Measurements from ENCODE around the gene MARCHF2.

The MARCHF2 gene

DNA sequence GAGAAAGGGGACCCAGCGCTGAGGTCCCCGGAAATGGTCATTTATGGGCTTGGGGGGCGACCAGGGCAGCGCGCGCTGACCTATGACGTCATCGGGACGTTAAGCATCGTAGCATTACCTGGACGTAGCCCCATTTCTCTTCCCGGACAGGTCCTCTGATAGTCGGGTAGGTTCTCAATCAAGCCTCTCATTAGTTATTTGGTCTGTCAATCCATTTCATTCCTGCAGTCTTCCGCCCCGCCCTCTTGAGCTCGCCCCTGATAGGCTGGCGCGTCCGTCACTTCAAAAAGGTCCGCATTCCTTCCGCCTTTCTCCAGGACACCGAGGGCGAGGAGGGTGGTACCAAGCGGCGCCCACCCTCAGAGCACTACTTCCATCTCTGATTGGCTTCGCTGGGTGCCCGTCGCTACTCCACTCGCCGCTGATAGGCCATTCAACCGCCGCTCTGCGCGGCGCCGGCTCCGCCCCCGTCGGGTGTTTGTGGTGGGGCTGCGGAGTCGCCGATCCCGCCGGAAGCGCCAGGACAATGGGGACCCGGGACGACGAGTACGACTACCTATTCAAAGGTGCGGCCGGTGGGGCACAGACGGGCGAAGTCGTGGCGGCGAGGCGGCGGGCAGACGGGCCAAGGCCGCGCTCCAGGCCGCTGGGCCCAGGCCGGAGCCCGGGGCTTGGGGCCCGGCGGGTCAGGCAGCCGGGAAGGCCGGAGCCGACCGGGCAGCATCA is 23.1 kb upstream of the MARCHF2 start, which contains the start of gene RAB11B (continued):
- TF ChIP-seq ELK4 (IDR thresholded peaks at IDR 0.05; ENCODE audit: borderline replicate concordance, low read depth, low read length) = peak; percentile 98
- TF ChIP-seq REPIN1 (tag by site-specific recombination; IDR thresholded peaks at IDR 0.05; ENCODE audit: low read depth) = no peak
- TF ChIP-seq BCL11A (tag by site-specific recombination; IDR thresholded peaks at IDR 0.05; ENCODE audit: low read depth) = peak; percentile 99
- TF ChIP-seq GLIS1 (tag by site-specific recombination; IDR thresholded peaks at IDR 0.05) = peak; percentile 71
- no peak for TF ChIP-seq ZNF121 (tag by site-specific recombination; IDR thresholded peaks at IDR 0.05)
- TF ChIP-seq ZNF488 (tag by site-specific recombination; IDR thresholded peaks at IDR 0.05) = no peak
- TF ChIP-seq PRDM10 (tag by site-specific recombination; IDR thresholded peaks at IDR 0.05) = peak; percentile 66
- no peak for TF ChIP-seq ZNF148 (tag by site-specific recombination; IDR thresholded peaks at IDR 0.05; ENCODE audit: borderline replicate concordance)
- no peak for TF ChIP-seq ZNF138 (tag by site-specific recombination; IDR thresholded peaks at IDR 0.05; ENCODE audit: borderline replicate concordance)

GRCh38 chr19:8390617-8390981 is 22.5 kb upstream of the MARCHF2 start:
- ChIA-PET CTCF (interaction anchor here (0.6 to 6.5 kb wide), 2 partner anchors 37 to 128 kb away, joined by 3 to 57 read pairs; no protein-coding TSS in a partner anchor), POLR2A (interaction anchor here (0.6 to 1.9 kb wide), 21 partner anchors 10 to 1291 kb away, joined by 3 to 24 read pairs (median 5); partner anchors contain the start of genes ANGPTL4, HNRNPM, MARCHF2 and NDUFA7)
- peaks cover 3% of the 10 kb centered on the region; the same call in 1 of the 2 replicates for H3K4me1 ChIP-seq (ENCODE audit: control insufficient read depth, insufficient read depth, low read length)
- TF ChIP-seq SP3 (tag by site-specific recombination; IDR thresholded peaks at IDR 0.05) (peak; percentile 76), TSHZ1 (tag by site-specific recombination; IDR thresholded peaks at IDR 0.05; ENCODE audit: borderline replicate concordance) (no peak), ZNF830 (tag by site-specific recombination; IDR thresholded peaks at IDR 0.05; ENCODE audit: low read depth) (no peak), ZNF146 (tag by site-specific recombination; IDR thresholded peaks at IDR 0.05) (no peak), KLF9 (tag by site-specific recombination; IDR thresholded peaks at IDR 0.05; ENCODE audit: low read depth) (peak; percentile 94), KLF8 (tag by site-specific recombination; IDR thresholded peaks at IDR 0.05) (peak; percentile 88), BCL11B (tag by site-specific recombination; IDR thresholded peaks at IDR 0.05; ENCODE audit: low read depth) (no peak), REPIN1 (tag by site-specific recombination; IDR thresholded peaks at IDR 0.05; ENCODE audit: low read depth) (no peak), ZNF837 (tag by site-specific recombination; IDR thresholded peaks at IDR 0.05) (no peak), KLF16 (tag by site-specific recombination; IDR thresholded peaks at IDR 0.05) (peak; percentile 57; the same call in 1 of the 2 replicates), SP2 (tag by site-specific recombination; IDR thresholded peaks at IDR 0.05) (peak; percentile 90)
- TF ChIP-seq, protein P1, sequence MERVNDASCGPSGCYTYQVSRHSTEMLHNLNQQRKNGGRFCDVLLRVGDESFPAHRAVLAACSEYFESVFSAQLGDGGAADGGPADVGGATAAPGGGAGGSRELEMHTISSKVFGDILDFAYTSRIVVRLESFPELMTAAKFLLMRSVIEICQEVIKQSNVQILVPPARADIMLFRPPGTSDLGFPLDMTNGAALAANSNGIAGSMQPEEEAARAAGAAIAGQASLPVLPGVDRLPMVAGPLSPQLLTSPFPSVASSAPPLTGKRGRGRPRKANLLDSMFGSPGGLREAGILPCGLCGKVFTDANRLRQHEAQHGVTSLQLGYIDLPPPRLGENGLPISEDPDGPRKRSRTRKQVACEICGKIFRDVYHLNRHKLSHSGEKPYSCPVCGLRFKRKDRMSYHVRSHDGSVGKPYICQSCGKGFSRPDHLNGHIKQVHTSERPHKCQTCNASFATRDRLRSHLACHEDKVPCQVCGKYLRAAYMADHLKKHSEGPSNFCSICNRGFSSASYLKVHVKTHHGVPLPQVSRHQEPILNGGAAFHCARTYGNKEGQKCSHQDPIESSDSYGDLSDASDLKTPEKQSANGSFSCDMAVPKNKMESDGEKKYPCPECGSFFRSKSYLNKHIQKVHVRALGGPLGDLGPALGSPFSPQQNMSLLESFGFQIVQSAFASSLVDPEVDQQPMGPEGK (tag by site-specific recombination; IDR thresholded peaks at IDR 0.05) = peak; percentile 28; the same call in 1 of the 2 replicates
- H3K36me3 ChIP-seq (ENCODE audit: control insufficient read depth in 2 of 2, insufficient read depth in 1 of 2, low read length in 2 of 2) = peaks cover 0 to 3% of the 10 kb centered on the region in 2 experiments; a peak in 1 of 3 replicates
- no peaks in the 10 kb centered on the region for H3K9me3 ChIP-seq (ENCODE audit: control insufficient read depth, insufficient read depth, low read depth, low read length)
- peak overlapping the region; percentile 98 for H3K27ac ChIP-seq (ENCODE audit: extremely low read depth, low read depth, low read length)
- H3K4me3 ChIP-seq (ENCODE audit: low read depth, low read length) = peak overlapping the region; percentile 97
